NCI-H187 treated with DMSO at 0.1 percent for 48 hours (cell line): ENCODE data around the gene ANK3.
"Not testable (repeated sequence)": the region's sequence is repeated elsewhere in the genome, so short reads cannot be mapped to it uniquely, and the experiment has no call there.

Source experiments
- DNase-seq: peaks from one replicate; lab custom pipeline; 2025; lab: John Stamatoyannopoulos, UW

Gene ANK3

GRCh38 chr10:60305380-60305892 lies 84.2 kb downstream of the ANK3 start:
- no peak for DNase-seq

DNA sequence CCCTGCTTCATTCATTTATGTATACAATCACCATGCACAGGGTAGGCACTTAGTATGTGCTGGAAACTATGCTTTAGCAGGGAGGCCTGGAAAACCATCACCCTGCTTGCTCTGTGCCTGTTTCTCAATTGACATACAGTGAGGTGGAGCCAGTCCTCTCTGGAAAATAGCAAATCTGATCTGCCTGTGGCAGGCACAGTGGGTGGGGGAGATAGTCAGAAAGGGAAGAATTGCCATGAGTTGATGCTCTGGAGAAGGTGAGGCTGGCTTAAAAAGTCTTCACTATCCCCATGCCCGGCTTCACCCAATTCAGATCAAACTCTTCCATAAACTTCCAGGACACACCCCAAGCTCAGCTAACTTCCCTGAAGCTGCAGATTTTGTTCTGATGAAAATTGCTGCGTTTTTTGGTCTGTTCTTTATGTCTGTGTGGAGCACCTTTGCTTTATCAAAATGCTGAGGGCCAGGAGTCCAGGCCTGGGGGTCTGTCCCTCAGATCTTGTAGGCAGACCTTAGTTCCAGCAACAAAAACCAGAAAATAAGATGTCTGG lies 84.8 kb downstream of the ANK3 start:
- DNase-seq, result no peak

GRCh38 chr10:60303778-60304177 lies 85.9 kb downstream of the ANK3 start:
- DNase-seq, result no peak

DNA sequence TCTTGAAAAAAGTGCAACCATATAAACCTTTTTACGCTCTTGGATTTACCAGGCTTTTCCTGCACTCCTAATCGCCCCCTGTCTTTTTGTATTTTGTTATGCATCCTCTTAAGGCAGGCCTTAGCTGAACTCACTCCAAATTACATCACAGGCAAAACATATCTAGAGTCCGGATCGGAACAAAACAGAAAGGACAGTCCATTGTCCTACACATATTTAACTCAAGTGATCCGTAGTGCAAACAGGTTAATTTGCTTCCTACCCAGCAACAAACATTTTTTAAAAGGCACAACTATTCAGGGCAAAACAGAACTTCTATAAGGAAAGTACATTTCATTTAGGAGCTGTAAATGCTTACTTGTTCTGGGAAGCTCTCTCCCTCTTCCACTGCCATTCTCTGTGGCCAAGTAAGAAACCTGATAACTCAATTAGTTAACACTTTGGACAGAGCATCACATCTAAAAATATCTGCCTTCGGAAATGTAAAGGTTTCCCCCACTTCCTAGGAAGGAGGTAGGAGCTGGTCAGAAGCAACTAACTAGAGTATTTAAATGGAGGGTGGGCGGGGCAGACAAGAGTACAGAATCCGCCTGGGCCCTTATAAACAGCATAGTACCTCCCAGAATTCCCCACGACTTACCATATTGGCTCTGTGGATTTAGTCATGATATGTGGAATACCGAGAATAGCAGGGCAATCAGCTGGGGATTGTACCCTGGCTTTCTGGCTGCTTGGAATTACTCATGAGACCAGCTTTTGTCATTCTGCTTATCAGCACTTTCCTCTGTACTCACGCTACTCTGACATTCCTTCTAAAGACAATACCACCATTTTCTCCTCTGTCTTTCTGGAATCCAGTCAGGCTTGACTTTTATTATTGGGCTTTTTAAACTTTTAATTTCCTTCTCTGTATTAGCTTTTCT lies 89.5 kb downstream of the ANK3 start:
- DNase-seq, result no peak

DNA sequence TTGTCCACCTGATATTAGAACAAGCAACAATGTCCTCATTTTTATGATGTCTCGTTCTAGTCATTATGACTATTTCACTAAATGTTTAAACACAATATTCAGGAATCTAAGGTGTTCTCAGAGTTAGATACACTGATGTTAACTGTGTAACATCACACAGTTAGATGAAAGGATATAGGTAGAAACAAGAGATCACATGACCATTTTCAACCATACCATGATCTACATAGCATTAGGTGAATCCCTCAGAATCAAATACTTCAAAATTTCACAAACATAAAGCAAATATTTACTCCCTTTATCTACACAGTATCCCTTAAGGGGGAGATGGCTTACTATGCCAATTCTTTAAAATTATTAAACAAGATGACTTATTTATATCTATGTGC lies 90.3 kb downstream of the ANK3 start:
- no peak for DNase-seq

DNA sequence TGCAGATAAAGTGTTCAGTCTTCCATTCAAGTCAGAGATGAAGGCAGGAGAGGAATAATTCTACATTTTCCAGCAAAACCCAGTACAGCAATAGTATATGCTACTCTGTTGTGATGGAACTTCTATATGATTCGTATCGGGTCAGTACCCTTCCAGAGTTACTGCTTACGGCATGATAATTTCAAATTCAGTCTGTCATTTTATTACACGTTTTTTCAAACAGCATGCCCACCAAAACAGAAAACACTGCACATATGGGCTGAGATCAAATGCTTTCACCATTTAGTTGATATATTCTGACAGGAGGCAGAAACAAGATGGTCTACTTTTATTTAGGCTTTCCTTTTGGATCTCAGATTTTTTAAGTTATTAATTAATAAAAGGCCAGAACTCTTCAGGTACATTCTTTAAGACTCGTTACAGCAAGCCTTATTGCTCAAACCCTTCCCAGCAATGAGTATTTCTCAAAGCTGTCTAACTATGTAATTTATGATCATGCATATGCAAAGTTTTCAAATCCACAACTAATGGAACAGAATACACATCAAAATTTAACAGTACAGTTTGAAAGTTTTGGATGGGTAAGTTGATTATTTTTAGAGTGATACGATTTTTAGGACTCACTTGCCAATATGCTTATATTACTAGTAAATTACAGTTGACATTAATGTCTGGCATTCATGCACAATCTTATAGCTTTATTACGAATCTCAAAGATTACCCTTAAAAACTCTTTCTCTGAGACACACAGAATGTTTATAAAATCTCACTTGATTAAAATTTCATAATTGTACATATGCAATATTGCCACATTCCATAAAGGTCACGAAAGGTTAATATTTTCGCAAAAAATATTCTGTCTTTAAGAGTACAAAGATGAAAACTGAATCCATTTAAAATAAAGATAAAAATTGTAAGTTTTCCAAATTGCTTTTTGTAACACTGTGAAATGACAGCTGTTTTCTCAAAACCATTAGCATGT lies 91.0 kb downstream of the ANK3 start:
- DNase-seq, result no peak

- no peak for DNase-seq
Observed at GRCh38 chr10:60296073-60296472, 93.6 kb downstream of the ANK3 start.

- DNase-seq, result no peak
Observed at GRCh38 chr10:60295028-60295937, 94.4 kb downstream of the ANK3 start.

GRCh38 chr10:60293581-60294175 lies 96.0 kb downstream of the ANK3 start:
- no peak for DNase-seq

- no peak for DNase-seq
Observed at GRCh38 chr10:60292998-60293397, 96.7 kb downstream of the ANK3 start.

DNA sequence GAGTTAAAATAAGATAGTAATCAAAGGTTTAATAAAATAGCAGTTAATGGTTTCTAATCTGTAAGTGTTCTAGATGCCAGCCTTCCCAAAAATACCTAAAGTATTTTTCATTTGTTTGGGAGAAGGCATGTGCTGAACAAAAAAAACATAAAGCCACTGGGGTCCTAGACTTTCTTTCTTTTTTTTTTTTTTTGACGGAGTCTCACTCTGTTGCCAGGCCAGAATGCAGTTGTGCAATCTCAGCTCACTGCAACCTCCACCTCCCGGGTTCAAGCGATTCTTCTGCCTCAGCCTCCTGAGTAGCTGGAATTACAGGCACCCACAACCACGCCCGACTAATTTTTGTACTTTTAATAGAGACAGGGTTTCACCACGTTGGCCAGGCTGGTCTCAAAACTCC lies 97.1 kb downstream of the ANK3 start:
- not testable (repeated sequence) for DNase-seq

- DNase-seq, result no peak
Observed at GRCh38 chr10:60291344-60291930, 98.2 kb downstream of the ANK3 start.

- no peak for DNase-seq
Observed at GRCh38 chr10:60290558-60290957, 99.1 kb downstream of the ANK3 start.

DNA sequence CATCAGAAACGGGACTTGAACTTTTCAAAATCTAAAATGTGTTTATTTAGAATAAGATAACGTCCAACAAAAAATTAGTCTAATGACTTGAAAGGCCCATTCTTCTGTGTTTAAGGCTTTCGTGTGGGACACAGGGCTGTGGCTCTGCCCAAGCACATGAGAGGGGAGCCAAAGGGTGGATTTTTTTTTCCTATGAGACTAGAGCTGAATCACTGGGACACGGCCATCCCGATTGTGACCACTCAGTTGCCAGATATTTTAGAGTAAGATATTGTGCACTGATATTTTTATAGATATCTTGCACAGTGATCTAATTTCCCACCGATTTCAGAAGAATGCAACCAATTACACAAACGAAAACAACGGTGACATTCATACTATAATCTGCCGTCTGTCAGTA lies 99.9 kb downstream of the ANK3 start:
- no peak for DNase-seq

GRCh38 chr10:60288256-60288655 lies 101.4 kb downstream of the ANK3 start:
- DNase-seq, result no peak

DNA sequence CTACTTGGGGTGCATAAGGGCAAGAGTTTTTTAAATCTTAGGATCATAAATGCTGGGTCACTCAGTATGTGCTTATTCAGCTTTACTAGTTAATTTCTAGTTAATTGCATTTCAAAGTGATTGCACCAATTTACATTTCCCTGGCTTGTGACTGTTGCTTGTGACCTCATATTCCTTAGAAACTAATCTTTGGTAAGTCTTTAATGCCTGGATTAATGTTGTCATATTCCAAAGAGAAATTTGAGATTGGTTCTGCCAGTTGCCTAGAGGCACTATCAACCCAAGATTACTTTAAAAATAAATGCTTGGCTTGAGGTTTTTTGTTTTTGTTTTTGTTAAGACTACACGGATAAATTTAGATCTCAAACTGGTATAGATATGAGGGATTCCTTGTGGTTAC lies 103.1 kb downstream of the ANK3 start:
- no peak for DNase-seq

DNA sequence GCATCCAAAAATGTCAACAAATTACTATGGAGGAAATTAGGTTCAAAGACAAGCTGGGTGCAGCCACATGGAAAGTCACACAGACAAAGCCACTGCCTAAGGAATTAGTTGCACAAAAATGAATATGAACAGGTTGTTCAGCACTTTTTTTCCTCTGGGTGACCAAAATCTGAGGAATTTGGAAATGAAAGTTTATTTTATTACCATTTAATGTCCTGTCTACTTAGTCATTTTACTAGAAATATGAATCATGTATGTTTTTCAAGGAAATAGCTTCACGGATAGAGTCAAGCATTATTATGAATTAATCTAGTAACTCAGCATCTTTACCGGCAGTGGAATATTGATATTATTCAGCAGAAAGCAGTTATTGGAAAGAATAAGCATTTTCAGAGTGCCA lies 106.3 kb downstream of the ANK3 start:
- no peak for DNase-seq

- no peak for DNase-seq
Observed at GRCh38 chr10:60282771-60283353, 106.8 kb downstream of the ANK3 start.

- DNase-seq, result no peak
Observed at GRCh38 chr10:60281792-60282353, 107.8 kb downstream of the ANK3 start.

GRCh38 chr10:60281331-60281730 lies 108.3 kb downstream of the ANK3 start:
- no peak for DNase-seq
